HG03025 (cell line): ENCODE results near the gene GET4.
"Not testable (repeated sequence)": the region's sequence is repeated elsewhere in the genome, so short reads cannot be mapped to it uniquely, and the experiment has no call there.

Experiments
- ATAC-seq: cut with Tn5 transposase; IDR thresholded peaks from one replicate; pipeline ENCODE4 v1.9.1; 2021; ENCODE audit warnings: mild to moderate bottlenecking, moderate library complexity; ENCODE audit not compliant: unreplicated experiment, low FRiP score

GET4 gene

GRCh38 chr7:867406-868188, 8.8 kb upstream of the GET4 start:
- no peak for ATAC-seq

DNA sequence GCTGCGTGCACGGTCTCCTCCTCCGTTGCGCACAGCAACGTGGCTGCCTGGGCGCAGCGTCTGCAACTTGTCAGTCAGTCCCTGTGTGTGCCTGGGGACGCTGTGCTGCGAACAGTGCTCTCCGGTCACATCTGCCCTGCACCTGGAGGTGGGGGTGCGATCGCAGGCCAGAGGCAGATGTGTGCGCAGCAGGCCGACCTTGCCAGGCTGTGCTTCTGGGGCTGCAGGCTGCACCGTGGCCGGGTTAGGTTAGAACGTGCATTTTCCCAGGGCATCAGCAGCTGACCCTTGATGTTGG, 8.2 kb upstream of the GET4 start:
- no peak for ATAC-seq

DNA sequence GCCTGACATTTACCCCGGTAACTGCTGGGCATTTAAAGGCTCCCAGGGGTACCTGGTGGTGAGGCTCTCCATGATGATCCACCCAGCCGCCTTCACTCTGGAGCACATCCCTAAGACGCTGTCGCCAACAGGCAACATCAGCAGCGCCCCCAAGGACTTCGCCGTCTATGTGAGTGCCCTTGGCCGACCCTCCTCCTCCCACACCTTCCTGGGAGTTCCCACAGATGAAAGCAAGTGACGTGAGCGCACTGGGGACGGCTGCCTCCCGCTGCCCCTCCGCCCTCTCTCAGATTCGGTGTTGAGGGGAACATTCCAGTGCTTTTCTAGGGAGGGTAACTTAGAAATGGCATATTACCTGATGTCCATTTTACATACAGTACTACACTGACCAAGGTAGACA, 7.0 kb upstream of the GET4 start:
- no peak for ATAC-seq

- ATAC-seq = no peak
Measured at GRCh38 chr7:871900-872537, 4.3 kb upstream of the GET4 start.

DNA sequence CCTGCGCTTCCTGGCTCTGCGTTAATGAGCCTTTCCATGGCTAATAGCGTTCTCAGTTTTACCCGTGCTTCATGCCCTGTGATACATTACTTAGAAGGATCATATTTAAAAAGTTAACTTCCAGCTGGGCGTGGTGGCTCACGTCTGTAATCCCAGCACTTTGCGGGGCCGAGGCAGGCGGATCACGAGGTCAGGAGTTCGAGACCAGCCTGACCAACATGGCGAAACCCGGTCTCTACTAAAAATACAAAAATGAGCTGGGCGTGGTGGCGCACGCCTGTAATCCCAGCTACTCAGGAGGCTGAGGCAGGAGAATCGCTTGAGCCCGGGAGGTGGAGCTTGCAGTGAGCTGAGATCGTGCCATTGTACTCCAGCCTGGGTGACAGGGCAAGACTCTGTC, 3.7 kb upstream of the GET4 start:
- ATAC-seq = not testable (repeated sequence)

GRCh38 chr7:873367-874002, 2.9 kb upstream of the GET4 start:
- no peak for ATAC-seq

- no peak for ATAC-seq
Measured at GRCh38 chr7:874031-874749, 2.2 kb upstream of the GET4 start.

DNA sequence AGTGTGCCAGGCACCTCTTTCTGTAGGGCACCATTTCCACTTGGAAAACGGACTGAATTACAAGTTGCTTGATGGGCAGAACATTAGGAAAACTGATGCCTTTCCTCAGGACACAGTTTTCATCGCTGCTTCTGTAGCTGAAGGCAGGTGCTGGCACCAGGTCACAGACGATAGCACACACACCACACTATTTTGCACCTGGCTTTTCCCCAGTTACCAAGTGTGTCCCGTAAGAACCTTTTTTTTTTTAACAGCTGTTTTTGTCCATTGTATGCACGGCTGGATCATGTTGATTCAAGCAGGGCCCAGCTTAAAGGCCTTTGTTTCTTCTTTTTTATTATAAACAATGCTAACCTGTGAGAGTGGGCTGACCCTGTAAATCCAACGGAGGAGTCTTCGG, 1.3 kb upstream of the GET4 start:
- no peak for ATAC-seq

DNA sequence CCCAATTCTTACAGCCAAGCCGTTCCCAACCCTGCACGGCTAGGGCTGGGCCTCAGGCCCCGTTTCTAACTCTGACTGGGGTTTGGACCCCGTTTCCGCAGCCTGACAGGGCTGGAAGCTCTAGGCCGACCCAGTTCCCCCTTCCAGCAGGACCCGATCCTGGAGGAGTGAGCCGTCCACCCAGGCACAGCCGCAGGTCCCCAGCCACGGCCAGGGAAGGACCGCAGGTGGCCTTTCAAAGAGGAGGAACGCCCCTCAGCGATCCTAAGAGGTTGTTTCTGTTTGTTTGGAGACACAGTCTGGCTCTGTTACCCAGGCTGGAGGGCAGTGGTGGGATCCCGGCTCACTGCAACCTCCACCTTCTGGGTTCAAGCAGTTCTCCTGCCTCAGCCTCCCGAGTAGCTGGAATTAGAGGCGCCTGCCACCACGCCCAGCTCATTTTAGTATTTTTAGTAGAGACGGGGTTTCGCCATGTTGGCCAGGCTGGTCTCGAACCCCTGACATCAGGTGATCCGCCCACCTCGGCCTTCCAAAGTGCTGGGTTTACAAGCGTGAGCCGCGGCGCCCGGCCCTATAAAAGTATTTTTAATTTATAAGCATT, 778 bp upstream of the GET4 start:
- ATAC-seq = no peak

DNA sequence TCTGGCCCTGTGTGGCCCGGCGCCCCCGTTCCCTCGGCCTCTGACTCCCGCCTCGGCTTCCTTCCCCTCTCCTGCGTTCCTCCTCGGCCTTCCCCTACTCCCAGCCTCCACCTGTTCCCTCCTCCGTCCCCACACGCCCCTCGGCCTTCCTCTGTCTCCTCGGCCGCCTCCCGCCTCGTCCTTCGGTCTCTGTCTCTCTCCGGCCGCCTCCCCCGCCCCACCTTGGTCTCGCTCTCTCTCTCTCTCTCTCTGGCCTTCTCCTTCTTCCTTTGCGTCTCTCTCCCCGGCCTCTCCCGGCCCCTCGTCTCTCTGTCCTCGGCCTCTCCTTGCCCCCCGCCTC, 588 bp downstream of the GET4 start:
- ATAC-seq = peak; percentile 19

DNA sequence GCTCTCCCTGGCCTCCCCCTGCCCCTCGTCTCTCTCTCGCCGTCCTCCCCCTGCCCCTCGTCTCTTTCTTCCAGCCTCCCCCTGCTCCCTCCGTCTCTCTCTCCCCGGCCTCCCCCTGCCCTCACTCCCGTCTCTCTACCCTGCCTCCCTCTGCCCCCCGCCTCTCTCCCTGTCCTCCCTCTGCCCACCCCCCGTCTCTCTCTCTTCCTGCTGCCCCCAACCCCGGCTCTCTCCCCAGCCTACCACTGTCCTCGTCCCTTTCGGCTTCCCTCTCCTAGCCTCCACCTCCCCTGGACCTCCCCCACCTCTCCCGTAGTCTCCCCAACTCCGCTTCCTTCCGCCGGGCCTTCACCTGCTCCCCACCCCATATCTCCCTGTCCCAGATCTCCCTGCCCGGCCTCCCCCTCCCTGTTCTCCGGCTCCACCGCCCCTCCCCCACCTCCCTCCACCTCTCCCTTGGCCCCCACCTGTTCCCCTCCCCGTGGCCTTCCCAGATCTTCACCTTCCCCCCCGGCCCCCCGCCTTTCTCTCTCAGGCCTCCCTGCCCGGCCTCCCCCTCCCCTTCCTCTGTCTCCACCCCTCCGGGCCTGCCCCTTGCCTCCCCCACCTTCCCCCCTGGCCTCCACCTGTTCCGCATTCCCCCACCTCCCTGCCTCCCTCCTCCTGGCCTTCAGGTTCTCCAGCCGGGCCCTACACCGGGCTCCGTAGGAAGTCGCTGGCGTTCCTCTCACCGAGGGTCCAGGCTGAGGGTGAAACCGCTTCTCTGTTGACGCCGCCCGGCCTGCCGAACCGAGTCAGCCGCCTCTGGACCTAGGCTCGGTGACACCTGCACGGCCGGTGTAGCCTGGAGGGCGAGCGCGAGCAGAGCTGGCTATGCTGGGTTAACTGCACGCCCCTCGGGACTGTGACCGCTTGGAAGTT, 1.2 kb downstream of the GET4 start:
- ATAC-seq = no peak

DNA sequence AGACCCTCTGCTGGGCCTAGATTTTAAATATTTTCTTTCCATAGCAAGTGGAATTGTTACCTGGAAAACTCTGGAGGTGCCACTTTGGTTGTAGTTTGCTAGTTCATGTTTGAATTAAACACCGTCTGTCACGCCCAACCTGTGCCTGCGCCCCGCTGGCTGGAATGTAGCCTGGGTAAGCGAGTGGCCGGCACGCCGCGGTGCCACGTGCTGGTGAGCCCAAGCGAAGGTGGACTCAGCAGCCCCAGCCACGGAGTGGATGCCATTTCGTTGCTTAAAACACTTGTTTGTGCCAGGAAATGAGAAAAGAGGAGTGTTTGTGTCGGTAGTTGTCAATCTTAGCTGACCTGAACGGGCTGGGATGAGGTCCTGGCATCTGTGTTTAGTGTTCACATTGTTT, 2.7 kb downstream of the GET4 start:
- no peak for ATAC-seq

DNA sequence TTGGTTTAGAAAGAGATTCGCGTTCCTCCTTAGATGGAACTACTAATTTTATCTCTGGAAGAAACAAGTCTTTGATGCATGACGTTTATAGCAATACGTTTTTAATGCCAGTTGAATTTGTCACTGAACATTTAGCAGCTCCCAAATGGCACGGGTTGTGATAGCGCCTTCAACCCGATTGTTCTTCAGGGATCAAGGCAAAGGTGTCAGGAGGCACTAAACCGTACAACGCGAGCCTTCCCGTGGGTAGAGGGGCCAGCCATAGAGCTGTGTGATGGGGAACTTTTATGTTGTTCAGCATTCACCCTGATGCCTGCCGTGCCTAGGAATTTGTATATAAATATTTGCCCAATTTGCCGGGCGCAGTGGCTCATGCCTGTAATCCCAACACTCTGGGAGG, 3.4 kb downstream of the GET4 start:
- ATAC-seq = no peak

DNA sequence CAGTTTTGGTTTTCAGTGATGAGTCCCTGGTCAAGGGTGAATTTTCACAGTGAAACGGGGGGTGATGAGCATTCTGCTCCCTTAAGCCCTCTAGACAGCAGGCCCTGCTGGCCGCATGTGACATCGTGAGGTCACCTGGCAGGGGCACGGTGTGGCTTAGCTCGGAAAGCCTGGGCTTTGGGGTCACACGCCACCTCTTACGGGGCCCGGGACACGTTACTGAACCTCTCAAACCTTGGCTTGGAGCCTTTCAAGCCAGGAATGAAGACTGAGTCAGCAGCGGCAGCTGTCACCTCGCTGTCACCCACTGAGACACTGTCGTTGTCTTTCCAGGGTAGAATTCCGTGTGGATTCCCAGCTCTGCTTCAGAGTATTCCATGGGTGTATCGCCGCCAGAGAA, 4.1 kb downstream of the GET4 start:
- ATAC-seq = no peak

GRCh38 chr7:881441-882234, 5.3 kb downstream of the GET4 start:
- ATAC-seq = no peak

DNA sequence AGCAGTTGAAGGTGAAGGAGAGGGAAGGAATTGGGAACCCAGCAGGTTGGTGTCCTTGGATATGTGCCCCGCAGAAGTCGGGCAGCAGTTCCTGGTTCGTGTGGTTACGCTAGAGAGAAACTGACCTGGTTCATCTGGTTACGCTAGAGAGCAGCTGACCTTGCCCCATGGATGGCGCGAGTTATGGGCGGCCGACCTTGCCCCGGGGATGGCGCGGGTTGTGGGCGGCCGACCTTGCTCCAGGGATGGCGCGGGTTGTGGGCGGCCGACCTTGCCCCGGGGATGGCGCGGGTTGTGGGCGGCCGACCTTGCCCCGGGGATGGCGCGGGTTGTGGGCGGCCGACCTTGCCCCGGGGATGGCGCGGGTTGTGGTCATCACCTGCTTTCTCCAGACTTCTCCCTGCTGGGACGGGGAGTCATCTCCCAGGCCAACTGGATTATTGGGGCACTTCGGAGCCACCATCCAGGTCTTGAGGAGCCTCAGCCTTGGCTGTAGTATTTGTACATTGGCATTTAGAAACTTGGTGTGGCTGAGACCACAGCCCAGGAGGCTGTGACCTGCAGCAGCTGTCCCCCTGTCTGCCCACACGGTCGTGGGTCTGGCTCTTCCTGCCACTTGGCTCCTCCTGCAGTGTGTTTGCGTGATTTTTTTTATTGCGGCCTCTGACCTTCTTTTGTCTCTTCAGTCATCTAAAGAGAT, 6.1 kb downstream of the GET4 start:
- ATAC-seq = no peak

GRCh38 chr7:883055-884021, 7.0 kb downstream of the GET4 start:
- no peak for ATAC-seq
